HG02642 (cell line): ENCODE measurements around the gene BBS10.
"Not testable (repeated sequence)": the region's sequence is repeated elsewhere in the genome, so short reads cannot be mapped to it uniquely, and the experiment has no call there.

Experiments
- ATAC-seq: cut with Tn5 transposase; IDR thresholded peaks from one replicate; pipeline ENCODE4 v1.9.1; 2021; ENCODE audit warnings: mild to moderate bottlenecking; ENCODE audit not compliant: unreplicated experiment, poor library complexity

Gene BBS10

GRCh38 chr12:76337583-76337982 lies 10.6 kb downstream of the BBS10 start:
- no peak for ATAC-seq

- ATAC-seq = no peak
Measured at GRCh38 chr12:76332606-76333005, 15.6 kb downstream of the BBS10 start.

GRCh38 chr12:76329606-76330005 lies 18.6 kb downstream of the BBS10 start:
- no peak for ATAC-seq

- no peak for ATAC-seq
Measured at GRCh38 chr12:76329159-76329558, 19.1 kb downstream of the BBS10 start.

GRCh38 chr12:76319595-76320319 lies 28.5 kb downstream of the BBS10 start:
- not testable (repeated sequence) for ATAC-seq

GRCh38 chr12:76318773-76319594 lies 29.2 kb downstream of the BBS10 start:
- no peak for ATAC-seq

GRCh38 chr12:76317976-76318375 lies 30.2 kb downstream of the BBS10 start:
- no peak for ATAC-seq

GRCh38 chr12:76316468-76316867 lies 31.7 kb downstream of the BBS10 start:
- ATAC-seq = no peak

- ATAC-seq = no peak
Measured at GRCh38 chr12:76313299-76313698, 34.9 kb downstream of the BBS10 start.

GRCh38 chr12:76312315-76312714 lies 35.9 kb downstream of the BBS10 start:
- no peak for ATAC-seq

GRCh38 chr12:76311796-76312195 lies 36.4 kb downstream of the BBS10 start:
- no peak for ATAC-seq

GRCh38 chr12:76310110-76310509 lies 38.1 kb downstream of the BBS10 start:
- no peak for ATAC-seq

- ATAC-seq = no peak
Measured at GRCh38 chr12:76308866-76309265, 39.3 kb downstream of the BBS10 start.

GRCh38 chr12:76307083-76307482 lies 41.1 kb downstream of the BBS10 start:
- ATAC-seq = no peak

- ATAC-seq = no peak
Measured at GRCh38 chr12:76303989-76304460, 44.2 kb downstream of the BBS10 start.

GRCh38 chr12:76303365-76303764 lies 44.9 kb downstream of the BBS10 start:
- no peak for ATAC-seq

- no peak for ATAC-seq
Measured at GRCh38 chr12:76300297-76300665, 47.9 kb downstream of the BBS10 start.

- ATAC-seq = no peak
Measured at GRCh38 chr12:76299536-76300296, 48.5 kb downstream of the BBS10 start.
